DMS 273 treated with DMSO at 0.1 percent for 48 hours (cell line): ENCODE data around the gene TEAD1.
A peak's percentile ranks its signal among the peaks of the same experiment; 100 is the strongest.

Experiments
- DNase-seq: peaks from one replicate; lab custom pipeline; 2025; lab: John Stamatoyannopoulos, UW

The TEAD1 gene

GRCh38 chr11:12686246-12687060, 12.2 kb downstream of the TEAD1 start:
- DNase-seq, result no peak

DNA sequence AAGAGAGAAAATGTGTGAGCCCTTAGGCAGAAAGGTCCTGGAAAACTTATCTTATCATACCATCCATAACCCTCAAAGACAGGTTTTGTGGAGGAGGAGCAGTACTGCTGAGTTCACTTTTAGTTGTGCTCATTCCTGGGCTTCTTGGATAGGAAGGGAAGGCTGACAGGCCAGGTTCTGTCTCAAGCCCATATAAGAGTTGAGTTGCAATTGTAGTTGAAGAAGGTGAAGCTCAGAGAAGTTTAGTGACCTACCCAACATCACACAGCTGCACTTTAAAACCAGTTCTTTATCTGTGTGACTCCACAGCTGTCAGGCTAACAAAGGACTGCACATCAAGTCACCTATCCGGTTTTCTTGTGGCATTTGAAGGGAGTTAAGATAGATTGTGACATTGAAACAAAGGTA, 13.0 kb downstream of the TEAD1 start:
- no peak for DNase-seq

- no peak for DNase-seq
Observed at GRCh38 chr11:12687740-12688139, 13.5 kb downstream of the TEAD1 start.

DNA sequence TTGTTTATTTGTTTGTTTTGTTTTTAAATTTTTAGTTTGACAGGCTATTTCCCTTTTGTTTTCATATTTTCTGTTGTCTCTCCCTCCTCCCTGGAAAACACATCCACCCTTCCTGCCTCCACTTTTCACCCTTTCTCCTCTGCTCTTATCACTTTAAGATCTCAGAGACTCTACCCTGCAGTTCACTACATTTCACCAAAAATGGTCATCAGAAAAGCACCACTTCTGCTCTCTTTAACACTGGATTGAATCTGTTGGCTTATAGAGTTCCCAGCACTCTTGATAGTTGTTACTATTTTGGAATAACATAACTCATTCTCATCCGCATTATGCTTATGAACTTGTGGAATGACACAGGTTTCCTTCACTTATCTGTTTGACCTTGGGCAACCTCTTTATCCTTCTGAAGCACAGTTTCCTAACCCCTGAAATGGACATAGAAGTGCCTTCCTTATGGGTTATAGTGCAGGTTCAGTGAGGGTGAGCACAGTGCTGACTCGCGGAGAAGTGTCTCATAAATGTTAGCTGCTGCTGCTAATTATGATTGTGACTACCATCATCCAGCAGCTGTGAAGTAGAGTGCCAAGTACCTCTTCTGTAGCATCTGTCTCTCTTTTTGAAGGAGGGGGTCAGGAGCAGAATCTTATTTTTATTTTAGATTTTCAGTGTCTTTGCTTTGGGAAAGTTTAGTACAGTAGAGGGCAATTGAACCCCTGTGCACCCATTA, 15.0 kb downstream of the TEAD1 start:
- peak; percentile 20 for DNase-seq

DNA sequence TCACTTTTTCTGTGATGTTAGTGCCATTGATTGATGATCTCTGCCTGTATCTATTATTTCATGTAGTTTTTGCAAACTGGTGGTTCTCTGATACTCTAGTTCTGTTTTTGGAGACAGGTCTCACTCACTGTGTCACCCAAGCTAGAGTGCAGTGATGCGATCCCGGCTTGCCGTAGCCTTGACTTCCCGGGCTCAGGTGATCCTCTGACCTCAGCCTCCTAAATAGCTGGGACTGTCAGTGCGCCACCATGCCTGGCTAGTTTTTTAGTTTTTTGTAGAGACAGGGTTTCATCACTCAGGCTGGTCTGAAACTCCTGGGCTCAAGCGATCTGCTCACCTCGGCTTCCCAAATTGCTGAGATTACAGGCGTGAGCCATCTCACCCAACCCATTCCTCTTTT, 16.4 kb downstream of the TEAD1 start:
- no peak for DNase-seq

- no peak for DNase-seq
Observed at GRCh38 chr11:12691473-12691872, 17.3 kb downstream of the TEAD1 start.

DNA sequence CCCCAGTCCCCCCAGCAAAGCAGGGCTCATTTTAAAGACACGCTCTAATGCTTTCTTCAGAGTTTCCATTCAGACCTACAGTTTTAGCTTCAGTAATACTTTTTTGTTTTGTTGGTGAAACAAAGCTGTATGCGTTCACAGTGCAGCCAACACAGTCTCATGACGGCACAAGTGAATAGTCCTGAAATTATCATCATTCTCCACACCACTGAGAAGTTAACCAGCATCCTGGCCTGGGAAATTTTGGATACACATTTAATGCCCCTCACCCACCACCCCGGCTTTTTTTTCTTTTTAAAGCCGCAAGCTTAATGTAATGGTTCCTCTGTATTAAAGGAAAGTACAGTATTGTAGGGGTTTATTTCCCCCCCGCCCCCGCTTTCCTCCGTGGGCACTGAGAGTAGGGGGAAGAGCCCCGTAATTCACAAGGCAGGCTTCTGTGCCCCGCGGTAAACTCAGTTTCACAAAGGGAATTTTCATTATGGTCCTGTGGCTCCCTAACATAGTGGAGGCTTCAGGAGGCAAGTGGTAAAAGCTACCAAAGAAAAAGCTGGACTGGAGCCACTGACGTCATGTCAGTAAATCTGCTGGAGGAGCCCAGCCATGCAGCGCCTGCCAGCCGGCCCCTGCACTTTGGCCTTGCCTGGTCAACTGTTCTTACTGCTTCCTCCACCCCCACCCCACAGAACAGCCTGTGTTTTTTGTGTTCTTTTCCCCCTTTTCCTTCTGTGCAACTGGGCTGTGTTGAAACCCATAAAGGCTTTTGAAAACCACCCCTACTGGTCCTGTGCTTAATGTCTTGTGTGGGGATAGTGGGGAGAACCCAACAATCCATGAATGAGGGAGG, 18.2 kb downstream of the TEAD1 start:
- DNase-seq, result peak; percentile 35

- no peak for DNase-seq
Observed at GRCh38 chr11:12693094-12693478, 18.9 kb downstream of the TEAD1 start.

DNA sequence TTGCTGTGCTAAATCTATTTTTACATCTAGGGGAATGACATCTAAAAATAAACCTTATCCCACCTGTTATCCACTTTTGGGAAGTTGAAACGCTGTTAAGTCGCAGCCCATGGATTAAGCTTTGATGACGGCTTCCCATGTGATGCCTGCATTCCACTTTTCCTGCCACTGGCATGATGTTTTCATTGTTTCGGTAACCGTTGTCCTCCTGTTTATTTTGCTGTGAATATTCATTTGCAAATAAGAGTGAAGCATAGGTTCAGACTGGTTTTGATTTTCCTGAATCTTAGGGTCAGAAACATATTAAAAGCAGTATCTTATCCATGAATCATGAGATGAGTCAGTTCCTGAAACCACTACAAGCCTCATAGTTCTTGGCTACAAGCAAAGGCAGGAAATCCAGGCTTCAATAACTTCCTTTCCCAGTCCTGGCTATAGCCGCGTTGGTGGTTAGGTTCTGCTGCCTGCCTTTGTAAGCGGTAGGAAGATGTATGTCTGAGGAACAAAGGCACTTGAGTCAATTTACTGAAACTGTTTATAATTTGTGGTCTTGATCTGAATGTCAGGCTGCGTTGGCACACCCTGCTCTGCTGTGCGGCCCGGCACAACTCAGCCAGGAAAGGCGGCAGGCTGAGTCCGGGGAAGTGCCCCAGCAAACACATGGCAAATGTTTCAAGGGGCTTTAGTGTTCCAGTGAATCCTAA, 19.4 kb downstream of the TEAD1 start:
- peak; percentile 29 for DNase-seq

DNA sequence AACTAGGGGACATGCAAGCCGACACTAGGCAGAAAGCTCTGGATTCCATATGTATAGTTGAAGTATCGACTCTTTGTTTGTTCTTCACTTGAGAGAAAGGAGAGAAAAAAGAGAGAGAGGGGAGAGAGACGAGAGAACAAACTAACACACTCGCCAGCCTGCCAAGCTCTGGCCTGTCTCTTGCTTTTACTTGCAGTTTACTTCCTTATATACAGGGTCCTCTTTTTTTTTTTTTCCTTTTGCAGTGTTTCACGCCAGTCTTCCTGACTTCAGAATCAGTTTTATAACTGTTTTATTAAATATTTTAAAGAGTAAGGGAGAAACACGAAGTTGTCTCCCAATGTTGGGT, 19.9 kb downstream of the TEAD1 start:
- DNase-seq, result no peak

GRCh38 chr11:12695221-12695794, 21.1 kb downstream of the TEAD1 start:
- DNase-seq, result no peak

- DNase-seq, result no peak
Observed at GRCh38 chr11:12695873-12696272, 21.7 kb downstream of the TEAD1 start.

DNA sequence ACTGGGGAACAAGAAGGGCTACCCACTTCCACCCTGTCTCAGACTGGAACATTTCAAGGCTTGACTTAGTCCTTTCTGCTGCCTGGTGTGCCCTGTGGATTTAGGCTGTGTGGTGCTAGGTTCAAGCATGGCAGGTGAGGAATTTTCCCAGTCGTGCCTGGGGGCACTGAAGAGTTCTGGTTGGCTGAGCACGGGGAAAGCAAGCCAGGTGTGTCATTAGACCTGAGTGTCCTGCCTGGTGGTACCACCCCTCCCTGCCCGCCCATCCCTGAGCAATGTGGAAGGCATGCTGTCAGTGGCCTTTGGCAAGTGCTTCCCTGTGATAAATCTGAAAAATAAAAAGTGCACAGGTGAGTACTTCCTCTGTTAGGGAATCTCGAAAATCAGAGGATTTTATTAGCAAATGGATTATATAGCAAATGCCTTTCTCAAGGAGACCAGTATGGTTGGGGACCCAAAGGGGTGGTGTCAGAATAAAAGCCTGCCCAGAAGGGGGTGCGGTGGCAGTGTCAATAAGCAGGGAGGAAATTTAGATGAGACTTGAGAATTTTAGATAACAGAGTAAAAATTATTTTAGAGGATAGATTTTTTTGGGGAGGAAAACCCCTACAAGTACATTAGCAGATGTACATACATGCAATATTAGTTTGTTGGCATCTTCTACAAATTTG, 22.8 kb downstream of the TEAD1 start:
- no peak for DNase-seq

DNA sequence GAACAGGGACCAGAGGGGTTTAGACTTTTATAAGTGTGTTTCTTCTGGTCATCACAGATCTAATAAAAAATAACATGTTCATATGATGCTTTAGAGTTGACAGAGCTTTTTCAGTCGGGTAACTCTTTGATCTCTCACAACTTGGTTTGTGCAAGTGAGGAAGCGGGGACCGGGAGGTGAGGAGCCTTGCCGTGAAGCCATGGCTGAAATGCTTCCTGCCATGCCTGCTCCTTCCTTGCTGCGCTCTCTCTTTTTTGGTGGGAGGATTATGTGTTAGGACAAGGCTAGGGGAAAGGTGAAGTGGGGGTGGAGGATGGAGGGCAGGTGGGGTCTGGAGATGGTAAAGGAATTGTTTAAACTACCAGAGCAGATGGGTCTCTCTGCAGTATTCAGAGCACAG, 23.8 kb downstream of the TEAD1 start:
- no peak for DNase-seq

DNA sequence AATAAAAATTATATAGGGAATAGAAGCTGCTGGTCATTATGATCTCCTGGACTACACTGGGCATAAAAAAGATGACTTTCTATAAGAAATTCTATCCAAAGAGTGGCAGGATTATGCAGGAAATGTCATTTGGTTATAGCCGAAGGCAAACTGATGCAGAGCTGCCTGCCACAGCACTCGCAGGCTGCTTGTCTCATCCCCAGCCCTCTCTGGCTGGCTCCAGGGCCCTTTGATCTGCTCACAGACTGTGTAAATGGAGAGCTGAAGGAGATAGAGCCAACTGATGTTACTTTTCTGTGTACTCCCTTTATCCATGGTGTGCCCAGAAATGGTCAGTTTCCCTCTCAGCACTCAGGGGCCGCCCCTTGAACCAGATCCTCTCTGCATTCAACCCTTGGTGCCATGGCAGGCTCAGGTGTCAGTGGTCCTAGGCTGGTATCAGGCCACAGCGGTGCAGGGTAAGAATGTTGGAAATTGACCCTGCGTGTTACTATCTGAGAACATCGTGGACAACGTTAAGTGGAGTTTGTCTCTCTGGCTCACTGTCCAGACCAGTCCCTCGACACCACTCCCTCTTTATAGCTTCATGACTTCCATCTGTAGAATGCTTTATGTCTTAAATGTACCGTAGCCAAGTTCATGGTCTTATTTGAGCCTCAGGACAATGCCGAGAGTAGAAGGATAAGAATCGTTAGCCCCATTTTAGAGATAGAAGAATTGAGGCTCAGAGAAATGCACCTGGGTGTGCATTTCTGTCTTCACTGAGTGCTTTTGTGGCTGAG, 27.8 kb downstream of the TEAD1 start:
- no peak for DNase-seq

DNA sequence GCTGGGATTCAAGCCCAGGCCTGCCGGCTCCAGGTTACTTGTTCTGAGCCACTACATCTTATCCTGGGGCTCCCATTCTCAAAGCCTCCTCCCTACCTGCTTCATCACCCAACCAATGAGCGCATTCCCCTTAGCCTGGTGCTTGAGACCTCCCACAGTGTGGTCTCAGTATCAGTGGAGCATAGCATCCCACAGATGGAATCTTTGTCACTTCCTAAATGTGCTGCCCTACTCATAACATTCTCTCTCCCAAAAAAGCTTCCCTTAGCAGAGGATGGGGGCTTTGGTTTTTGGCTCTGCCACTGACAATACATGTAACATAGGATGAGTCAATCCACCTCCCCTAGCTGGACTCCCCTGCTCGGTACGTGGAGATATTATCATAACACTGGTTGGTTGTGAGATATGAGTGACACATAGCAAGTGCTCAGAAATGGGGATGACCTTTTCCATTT, 28.8 kb downstream of the TEAD1 start:
- DNase-seq, result no peak

- no peak for DNase-seq
Observed at GRCh38 chr11:12704049-12704448, 29.8 kb downstream of the TEAD1 start.

DNA sequence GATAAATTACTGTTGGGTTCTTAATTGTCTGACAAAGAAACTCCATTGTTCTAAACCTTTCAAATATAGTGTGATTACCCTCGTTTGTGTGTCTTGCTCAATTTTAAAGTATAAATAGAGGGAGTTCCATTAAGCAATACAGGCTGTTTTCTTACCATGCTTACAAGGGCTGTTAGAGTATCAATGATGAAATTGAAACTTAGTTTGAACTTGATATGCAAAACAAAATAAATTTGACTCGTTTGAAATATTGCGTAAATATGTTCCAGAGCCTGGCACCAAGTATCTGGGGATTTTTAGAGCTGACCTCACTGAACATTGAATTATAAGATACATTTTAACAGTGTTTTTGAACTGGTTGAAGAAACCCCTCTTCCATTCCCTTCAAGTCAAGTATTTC, 31.7 kb downstream of the TEAD1 start:
- DNase-seq, result no peak

DNA sequence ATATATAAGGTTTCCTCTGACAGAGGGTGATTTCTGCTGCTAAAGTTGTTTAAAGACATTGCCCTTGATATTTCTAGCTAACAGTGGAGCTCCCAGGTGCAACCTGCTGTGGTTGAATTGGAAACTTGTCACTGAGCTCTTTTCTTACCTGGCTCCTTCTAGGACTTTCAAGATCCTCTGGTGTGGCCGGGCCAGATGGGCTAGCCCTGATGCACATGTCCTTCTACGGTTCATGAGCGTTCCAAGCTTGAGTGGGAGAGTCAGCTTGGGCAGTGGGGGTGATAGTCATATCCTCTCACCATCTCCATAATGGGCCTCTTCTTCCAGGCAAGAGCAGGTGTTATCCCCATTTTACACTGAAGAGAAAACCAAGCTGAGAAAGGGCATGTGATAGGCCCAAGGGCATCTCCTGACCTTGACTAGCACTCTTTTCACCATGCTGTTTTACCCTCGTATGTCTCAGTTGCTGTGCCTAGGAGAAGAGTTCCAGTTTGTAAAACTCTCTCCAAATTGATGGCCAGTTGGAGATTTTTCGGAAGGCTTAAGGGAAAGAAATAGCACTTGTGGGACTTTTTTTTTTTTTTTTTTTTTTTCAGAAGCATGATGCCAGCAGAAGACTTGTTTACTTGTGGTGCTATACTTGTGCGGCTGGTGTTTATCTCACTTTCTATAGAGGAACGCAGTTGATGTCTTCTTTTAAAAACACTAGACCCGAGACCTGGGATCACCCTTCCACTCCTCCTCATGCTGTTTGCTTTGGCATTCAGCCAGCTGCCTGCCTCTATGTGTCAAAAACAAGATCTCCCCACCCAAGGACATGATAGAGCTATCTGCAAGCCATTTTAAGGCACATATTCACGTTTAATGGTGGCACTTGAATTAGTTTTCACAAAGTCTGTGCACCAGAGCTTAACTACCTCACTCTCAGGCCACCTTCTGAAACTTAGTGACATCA, 32.6 kb downstream of the TEAD1 start:
- DNase-seq, result no peak
